ENCODE results near the gene TIMM10.

The TIMM10 gene

GRCh38 chr11:57513911-57514537 lies 16.5 kb downstream of the TIMM10 start:
- Histone ChIP-seq H3K9me3 (ENCODE audit: insufficient read depth, low read length) (no peaks in the 10 kb centered on the region), H3K27me3 (ENCODE audit: insufficient read depth, insufficient read length) (peaks cover 51% of the 10 kb centered on the region), H3K4me3 (ENCODE audit: insufficient read length, low read depth) (peak overlapping the region; percentile 77), H3K9ac (ENCODE audit: insufficient read length, low read depth) (peak overlapping the region; percentile 84), H3K36me3 (ENCODE audit: insufficient read depth, insufficient read length, low read length) (no peaks in the 10 kb centered on the region), H3K4me1 (ENCODE audit: insufficient read depth, insufficient read length) (peaks cover 4% of the 10 kb centered on the region)
- TF ChIP-seq SUZ12 (IDR thresholded peaks at IDR 0.05; ENCODE audit: extremely low read depth, insufficient read depth, insufficient read length), result no peak
- TF ChIP-seq YY1 (IDR thresholded peaks at IDR 0.05; ENCODE audit: insufficient read depth, insufficient read length), result no peak
- DNase-seq (ENCODE audit: low read depth, low spot score), result no peak

- Histone ChIP-seq H3K36me3 (ENCODE audit: insufficient read depth, insufficient read length, low read length) (no peaks in the 10 kb centered on the region), H3K4me3 (ENCODE audit: insufficient read length, low read depth) (no peak overlapping the region), H3K27me3 (ENCODE audit: insufficient read depth, insufficient read length) (peaks cover 51% of the 10 kb centered on the region), H3K9me3 (ENCODE audit: insufficient read depth, low read length) (no peaks in the 10 kb centered on the region), H3K4me1 (ENCODE audit: insufficient read depth, insufficient read length) (peaks cover 4% of the 10 kb centered on the region), H3K9ac (ENCODE audit: insufficient read length, low read depth) (no peak overlapping the region)
- DNase-seq (ENCODE audit: low read depth, low spot score), result no peak
- no peak for TF ChIP-seq ZNF274 (IDR thresholded peaks at IDR 0.05; ENCODE audit: low read depth, low read length)
- no peak for TF ChIP-seq YY1 (IDR thresholded peaks at IDR 0.05; ENCODE audit: insufficient read depth, insufficient read length)
- no peak for TF ChIP-seq SUZ12 (IDR thresholded peaks at IDR 0.05; ENCODE audit: extremely low read depth, insufficient read depth, insufficient read length)
Observed at GRCh38 chr11:57513452-57513795, 17.1 kb downstream of the TIMM10 start.

GRCh38 chr11:57512646-57513451 lies 17.7 kb downstream of the TIMM10 start:
- Histone ChIP-seq H3K4me1 (ENCODE audit: insufficient read depth, insufficient read length) (peaks cover 4% of the 10 kb centered on the region), H3K27me3 (ENCODE audit: insufficient read depth, insufficient read length) (peaks cover 49% of the 10 kb centered on the region), H3K4me3 (ENCODE audit: insufficient read length, low read depth) (no peak overlapping the region), H3K9ac (ENCODE audit: insufficient read length, low read depth) (no peak overlapping the region), H3K9me3 (ENCODE audit: insufficient read depth, low read length) (no peaks in the 10 kb centered on the region), H3K36me3 (ENCODE audit: insufficient read depth, insufficient read length, low read length) (no peaks in the 10 kb centered on the region)
- TF ChIP-seq ZNF274 (IDR thresholded peaks at IDR 0.05; ENCODE audit: low read depth, low read length) (no peak), YY1 (IDR thresholded peaks at IDR 0.05; ENCODE audit: insufficient read depth, insufficient read length) (no peak), SUZ12 (IDR thresholded peaks at IDR 0.05; ENCODE audit: extremely low read depth, insufficient read depth, insufficient read length) (no peak)
- DNase-seq (ENCODE audit: low read depth, low spot score), result no peak

GRCh38 chr11:57511741-57512430 lies 18.7 kb downstream of the TIMM10 start:
- DNase-seq (ENCODE audit: low read depth, low spot score), result no peak
- Histone ChIP-seq H3K4me3 (ENCODE audit: insufficient read length, low read depth) (no peak overlapping the region), H3K9me3 (ENCODE audit: insufficient read depth, low read length) (no peaks in the 10 kb centered on the region), H3K36me3 (ENCODE audit: insufficient read depth, insufficient read length, low read length) (no peaks in the 10 kb centered on the region), H3K9ac (ENCODE audit: insufficient read length, low read depth) (no peak overlapping the region), H3K4me1 (ENCODE audit: insufficient read depth, insufficient read length) (peaks cover 4% of the 10 kb centered on the region), H3K27me3 (ENCODE audit: insufficient read depth, insufficient read length) (peaks cover 39% of the 10 kb centered on the region)
- TF ChIP-seq YY1 (IDR thresholded peaks at IDR 0.05; ENCODE audit: insufficient read depth, insufficient read length), result no peak
- no peak for TF ChIP-seq ZNF274 (IDR thresholded peaks at IDR 0.05; ENCODE audit: low read depth, low read length)
- TF ChIP-seq SUZ12 (IDR thresholded peaks at IDR 0.05; ENCODE audit: extremely low read depth, insufficient read depth, insufficient read length), result no peak

GRCh38 chr11:57508341-57509170 lies 22.0 kb downstream of the TIMM10 start:
- Histone ChIP-seq H3K36me3 (ENCODE audit: insufficient read depth, insufficient read length, low read length) (no peaks in the 10 kb centered on the region), H3K9ac (ENCODE audit: insufficient read length, low read depth) (no peak overlapping the region), H3K27me3 (ENCODE audit: insufficient read depth, insufficient read length) (peaks cover 6% of the 10 kb centered on the region), H3K4me3 (ENCODE audit: insufficient read length, low read depth) (no peak overlapping the region), H3K9me3 (ENCODE audit: insufficient read depth, low read length) (no peaks in the 10 kb centered on the region), H3K4me1 (ENCODE audit: insufficient read depth, insufficient read length) (no peaks in the 10 kb centered on the region)
- no peak for DNase-seq (ENCODE audit: low read depth, low spot score)
- TF ChIP-seq SUZ12 (IDR thresholded peaks at IDR 0.05; ENCODE audit: extremely low read depth, insufficient read depth, insufficient read length), result no peak
- no peak for TF ChIP-seq ZNF274 (IDR thresholded peaks at IDR 0.05; ENCODE audit: low read depth, low read length)
- TF ChIP-seq YY1 (IDR thresholded peaks at IDR 0.05; ENCODE audit: insufficient read depth, insufficient read length), result no peak

- no peaks in the 10 kb centered on the region for H3K4me1 ChIP-seq (ENCODE audit: insufficient read depth, insufficient read length)
- no peak overlapping the region for H3K4me3 ChIP-seq (ENCODE audit: insufficient read length, low read depth)
- DNase-seq (ENCODE audit: low read depth, low spot score), result no peak
- no peaks in the 10 kb centered on the region for H3K36me3 ChIP-seq (ENCODE audit: insufficient read depth, insufficient read length, low read length)
- H3K9me3 ChIP-seq (ENCODE audit: insufficient read depth, low read length), result no peaks in the 10 kb centered on the region
- no peaks in the 10 kb centered on the region for H3K27me3 ChIP-seq (ENCODE audit: insufficient read depth, insufficient read length)
- TF ChIP-seq YY1 (IDR thresholded peaks at IDR 0.05; ENCODE audit: insufficient read depth, insufficient read length) (no peak), SUZ12 (IDR thresholded peaks at IDR 0.05; ENCODE audit: extremely low read depth, insufficient read depth, insufficient read length) (no peak), ZNF274 (IDR thresholded peaks at IDR 0.05; ENCODE audit: low read depth, low read length) (no peak)
- H3K9ac ChIP-seq (ENCODE audit: insufficient read length, low read depth), result no peak overlapping the region
Observed at GRCh38 chr11:57506522-57506921, 24.0 kb downstream of the TIMM10 start.
